Sciatic nerve (tissue), 2 donors: ENCODE measurements around the gene TP53INP2. TPM values are rescaled to one million over a fixed set of nuclear protein-coding genes. Genes with fewer than 3 reads are reported as not detected.
"Not testable (repeated sequence)": the region's sequence is repeated elsewhere in the genome, so short reads cannot be mapped to it uniquely, and the experiment has no call there.

ENCODE experiments used
- ATAC-seq: fragments of 200-7000 bp; cut with Tn5 transposase; one replicate; pipeline ENCODE4 v1.9.1; 2020; ENCODE audit warnings: mild to moderate bottlenecking, moderate library complexity
- DNase-seq: peaks from one replicate; pipeline ENCODE4 v3.0.0-alpha.2; 2020; ENCODE audit warnings: low spot score
- intact Hi-C: fragments of 100-400 bp; cut with DNase I; formaldehyde crosslinking; loops from one replicate; pipeline ENCODE4 v1.14.2; 2022
- total RNA-seq: library from RNA; stranded (reverse); fragmentation: NEBNext Ultra II Directional; extraction: Animal tissue kit (Norgen Biotek cat#: 25700); gene quantifications from one replicate; pipeline ENCODE4 v1.2.1, GENCODE V29; 2021
- donor health status: DM: no; HTN: no; CAD: no.
- donor health status: DM: no; HTN: no; CAD: no.

Gene TP53INP2
- total RNA-seq, 1 donor from 2014 or later, result 36.9 TPM

DNA sequence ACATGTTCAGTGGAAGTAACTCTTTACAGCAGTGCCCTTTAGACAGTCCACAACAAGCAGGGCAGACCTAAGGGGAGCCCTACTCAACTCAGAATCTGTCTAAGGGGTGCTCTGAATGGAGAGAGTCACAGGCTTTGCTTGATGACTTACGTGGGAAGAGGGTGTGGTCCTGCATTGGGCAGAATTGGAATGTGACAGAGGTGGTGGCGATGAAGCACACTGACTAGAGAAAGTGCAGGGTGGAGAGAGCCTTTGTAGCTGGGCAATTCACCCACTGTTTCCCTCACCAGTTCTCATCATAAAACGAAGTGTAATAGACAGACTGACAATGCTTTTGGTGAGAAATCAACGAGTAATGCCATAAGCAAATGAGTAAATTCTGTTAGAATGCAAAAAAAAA lies 11.2 kb downstream of the TP53INP2 start:
- DNase-seq (no peak), ATAC-seq (no peak)
- intact Hi-C loops, result loop anchor here (10.0 kb wide), 1 partner anchor 401 kb away; no protein-coding TSS in a partner anchor

DNA sequence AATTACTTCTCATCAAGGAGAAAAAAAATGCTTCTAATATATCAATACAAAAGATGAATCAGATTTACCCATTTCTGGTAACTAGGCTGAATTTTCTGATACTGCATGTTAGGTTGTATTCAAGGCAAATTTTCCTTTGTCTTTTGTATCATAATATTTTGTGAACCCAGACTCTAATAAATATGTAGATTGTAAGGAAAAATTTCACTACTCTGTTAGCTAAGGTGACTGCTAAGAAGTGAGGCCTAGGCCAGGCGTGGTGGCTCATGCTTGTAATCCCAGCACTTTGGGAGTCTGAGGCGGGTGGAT lies 12.7 kb downstream of the TP53INP2 start:
- DNase-seq (peak; percentile 28), ATAC-seq (no peak)
- intact Hi-C loops, result loop anchor here (10.0 kb wide), 1 partner anchor 402 kb away; no protein-coding TSS in a partner anchor

DNA sequence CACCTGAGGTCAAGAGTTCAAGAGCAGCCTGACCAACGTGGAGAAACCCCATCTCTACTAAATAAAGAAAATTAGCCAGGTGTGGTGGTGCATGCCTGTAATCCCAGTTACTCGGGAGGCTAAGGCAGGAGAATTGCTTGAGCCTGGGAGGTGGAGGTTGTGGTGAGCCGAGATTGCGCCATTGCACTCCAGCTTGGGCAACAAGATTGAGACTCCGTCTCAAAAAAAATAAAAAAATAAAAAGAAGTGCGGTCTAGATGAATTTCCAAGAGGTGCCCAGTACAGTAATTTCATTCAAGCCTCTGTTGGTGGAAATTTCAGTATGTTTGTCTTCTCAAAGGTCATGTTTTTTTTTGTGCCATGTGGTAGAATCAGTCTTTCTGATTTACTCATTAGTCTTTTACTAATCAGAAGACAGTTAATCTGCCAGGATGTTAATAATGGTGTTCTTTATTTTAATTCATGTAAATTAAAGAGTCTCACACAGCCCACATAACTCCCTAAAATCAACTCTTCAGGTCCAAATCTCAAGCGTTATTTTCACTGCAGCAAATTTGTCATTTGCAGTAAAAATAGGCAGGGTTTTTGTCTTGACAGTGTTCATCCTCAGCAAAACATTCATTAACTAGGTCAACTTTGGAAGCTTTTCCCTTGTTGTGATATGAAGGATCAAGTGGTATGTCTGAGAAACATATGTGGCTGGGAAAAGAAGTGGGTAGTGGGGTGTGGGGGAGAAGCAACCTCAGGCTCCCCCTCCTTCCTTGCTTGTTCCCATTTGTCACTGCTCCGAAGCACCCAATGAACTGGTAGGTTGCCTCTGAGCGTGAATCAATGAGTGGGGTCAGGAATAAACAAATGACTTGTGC lies 13.3 kb downstream of the TP53INP2 start:
- DNase-seq (peak; percentile 3), ATAC-seq (no peak)
- intact Hi-C loops, result loop anchor here (10.0 kb wide), 1 partner anchor 403 kb away; no protein-coding TSS in a partner anchor

DNA sequence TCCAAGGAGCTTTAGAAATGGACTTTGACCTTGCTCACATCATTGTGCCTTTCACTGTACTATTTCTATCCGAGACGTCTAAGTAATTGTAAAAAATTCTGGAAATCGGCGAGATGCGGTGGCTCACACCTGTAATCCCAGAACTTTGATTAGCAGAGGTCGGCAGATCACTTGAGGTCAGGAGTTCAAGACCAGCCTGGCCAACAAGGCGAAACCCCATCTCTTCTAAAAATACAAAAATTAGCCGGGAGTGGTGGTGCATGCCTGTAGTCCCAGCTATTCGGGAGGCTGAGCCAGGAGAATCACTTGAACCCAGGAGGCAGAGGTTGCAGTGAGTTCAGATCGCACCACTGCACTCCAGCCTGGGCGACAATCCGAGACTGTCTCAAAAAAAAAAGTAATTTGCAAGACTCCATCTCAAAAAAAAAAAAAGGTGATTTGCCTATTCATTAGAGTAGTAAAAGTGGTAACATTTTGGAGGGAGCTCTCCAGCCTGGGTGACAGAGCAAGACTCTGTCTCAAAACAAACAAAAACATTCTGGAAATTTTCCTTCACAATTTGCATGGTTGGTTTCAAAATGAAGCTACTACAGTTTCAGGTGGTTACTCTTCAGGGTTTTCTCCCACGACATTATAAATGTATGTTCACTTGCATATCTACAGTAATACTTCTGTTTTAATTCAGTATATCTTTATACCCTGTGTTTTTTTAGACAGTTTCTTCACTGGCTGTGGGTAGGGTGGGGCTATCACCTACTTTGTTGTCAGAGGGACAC lies 15.3 kb downstream of the TP53INP2 start:
- intact Hi-C loops, result loop anchor here (10.0 kb wide), 1 partner anchor 405 kb away; no protein-coding TSS in a partner anchor
- not testable (repeated sequence) for DNase-seq, ATAC-seq

DNA sequence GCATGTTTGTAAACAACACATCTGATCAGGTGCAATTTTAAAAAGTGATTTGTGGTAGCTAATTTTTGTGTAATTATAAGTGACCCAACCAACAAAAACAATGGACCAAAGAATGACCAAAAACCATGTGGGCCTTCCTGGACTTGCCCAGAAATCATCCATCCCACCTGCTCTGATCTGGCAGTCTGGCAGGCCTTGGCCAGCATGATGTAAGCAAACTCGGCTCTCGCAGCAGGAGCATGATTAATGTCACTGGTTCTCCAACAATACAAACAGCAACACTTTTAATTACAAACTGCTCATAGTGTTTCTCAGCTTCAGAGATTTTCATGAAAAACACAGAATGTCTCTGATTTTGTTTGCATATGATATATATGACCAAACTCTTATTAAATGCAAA lies 16.1 kb downstream of the TP53INP2 start:
- no peak for ATAC-seq
- DNase-seq, result no peak
- intact Hi-C loops, result no loop called here

DNA sequence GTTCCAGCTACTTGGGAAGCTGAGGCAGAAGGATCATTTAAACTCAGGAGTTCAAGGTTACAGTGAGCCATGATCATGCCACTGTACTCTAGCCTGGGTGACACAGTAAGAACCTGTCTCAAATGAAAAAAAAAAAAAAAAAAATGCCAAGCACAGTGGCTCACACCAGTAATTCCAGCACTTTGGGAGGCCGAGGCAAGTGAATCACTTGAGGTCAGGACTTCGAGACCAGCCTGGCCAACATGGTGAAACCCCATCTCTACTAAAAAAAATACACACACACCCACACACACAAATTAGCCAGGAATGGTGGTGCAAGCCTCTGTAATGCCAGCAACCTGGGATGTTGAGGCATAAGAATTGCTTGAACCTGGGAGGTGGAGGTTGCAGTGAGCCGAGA lies 18.4 kb downstream of the TP53INP2 start:
- ATAC-seq, DNase-seq, intact Hi-C loops: not testable (repeated sequence)

DNA sequence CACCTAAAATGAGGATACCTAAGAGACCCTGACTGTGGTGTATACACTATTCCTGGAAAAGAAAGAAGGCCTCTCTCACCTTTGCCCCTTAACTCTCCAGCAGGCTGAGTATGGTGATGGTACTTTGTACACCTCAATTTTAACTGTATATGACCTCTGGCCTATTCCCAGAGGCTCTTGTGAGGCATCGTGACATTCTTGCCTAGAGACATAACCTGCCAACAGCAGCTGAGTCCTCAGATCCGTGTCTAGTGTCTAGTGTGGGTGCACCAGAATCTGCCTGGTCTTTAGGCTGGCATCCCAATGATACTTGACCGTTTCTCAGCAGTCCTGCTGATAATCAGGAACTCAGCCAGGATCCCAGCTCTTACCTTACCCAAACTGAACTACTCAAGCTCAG lies 20.0 kb downstream of the TP53INP2 start:
- DNase-seq (no peak), ATAC-seq (no peak)
- intact Hi-C loops, result no loop called here

DNA sequence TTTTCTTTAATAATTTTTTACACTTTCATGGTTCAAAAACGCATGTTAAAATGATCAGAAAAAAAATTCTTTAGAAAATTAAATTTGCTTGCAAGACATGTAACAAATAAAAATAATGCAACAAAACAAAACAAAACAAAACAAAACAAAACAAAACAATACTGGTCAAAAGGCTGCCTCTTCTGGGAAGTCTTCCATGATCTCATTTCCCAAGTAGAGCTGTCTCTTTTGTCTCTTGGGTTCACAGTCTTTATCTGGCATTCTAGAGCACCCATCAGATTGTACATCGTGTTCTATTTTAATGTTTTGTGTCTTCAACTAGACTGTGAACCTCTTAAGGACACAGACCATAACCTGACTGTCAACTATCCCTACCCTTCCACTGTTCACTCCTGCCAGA lies 25.3 kb downstream of the TP53INP2 start:
- ATAC-seq (no peak), DNase-seq (no peak)
- intact Hi-C loops, result no loop called here

DNA sequence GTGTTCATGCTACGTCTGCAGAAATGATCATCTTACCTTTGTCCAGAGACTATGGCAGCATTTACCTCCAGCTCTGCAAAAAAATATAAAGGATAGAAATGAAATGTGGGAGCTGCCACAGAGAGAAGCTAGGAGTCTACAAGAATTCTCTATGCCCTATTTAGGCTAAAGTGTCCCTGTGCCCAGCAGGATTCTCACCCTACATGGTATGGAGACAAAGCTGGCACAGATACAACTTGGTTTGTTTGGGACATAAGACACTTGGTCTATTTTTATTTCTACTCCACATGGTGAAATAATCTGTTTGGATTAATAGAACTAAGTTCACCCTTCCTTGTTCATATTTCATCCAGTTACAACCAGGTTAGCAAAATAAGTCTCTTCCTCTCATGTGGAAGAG lies 28.4 kb downstream of the TP53INP2 start:
- no peak for ATAC-seq
- intact Hi-C loops, result no loop called here
- no peak for DNase-seq

DNA sequence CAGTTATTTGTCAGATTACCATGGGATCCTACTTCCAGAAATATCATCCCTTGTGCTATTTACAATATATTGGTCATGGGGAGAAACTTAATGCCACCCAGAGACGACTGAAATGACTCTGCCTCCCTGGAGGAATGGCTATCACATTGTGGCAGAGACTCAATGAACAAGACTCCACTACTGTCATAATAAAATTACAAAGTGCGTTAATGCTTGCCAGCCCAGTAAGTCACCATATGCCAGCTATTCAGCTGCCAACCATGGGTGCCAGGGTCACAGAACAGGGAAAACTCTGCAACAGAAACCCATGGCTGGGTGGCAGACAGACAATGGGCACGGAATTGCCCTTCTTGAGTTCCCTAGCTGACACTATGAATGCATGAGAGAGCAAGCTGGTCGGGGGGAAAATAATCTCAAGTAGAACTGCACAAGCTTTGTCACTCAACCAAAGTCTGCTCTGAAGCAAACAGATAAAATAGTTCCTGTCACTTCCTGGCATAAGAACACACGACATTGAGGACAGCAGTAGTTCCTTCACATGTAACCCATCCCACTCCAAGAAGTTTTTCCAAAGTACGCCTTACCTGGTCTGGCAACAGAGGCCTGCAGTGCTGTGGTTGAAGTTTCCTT lies 32.1 kb downstream of the TP53INP2 start:
- intact Hi-C loops, result no loop called here
- no peak for DNase-seq
- ATAC-seq, result no peak

DNA sequence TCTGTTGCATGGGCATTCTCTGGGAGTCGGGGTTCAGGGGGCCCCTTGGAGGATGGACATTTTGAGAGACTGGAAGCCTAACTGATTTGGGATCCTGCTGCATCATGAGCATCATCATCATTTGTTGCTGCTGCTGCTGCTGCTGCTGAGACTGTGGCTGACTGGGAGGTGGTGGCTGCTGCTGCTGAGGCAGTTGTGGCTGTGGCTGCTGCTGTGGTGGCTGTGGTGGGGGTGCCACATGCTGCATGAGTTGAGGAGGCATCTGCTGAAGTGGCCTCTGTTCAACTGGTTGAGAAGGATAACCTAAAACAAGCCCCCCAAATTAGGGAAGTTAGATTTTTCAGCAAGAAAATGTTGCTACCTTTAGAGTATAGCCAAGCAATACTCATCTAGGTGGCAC lies 38.9 kb downstream of the TP53INP2 start:
- no peak for ATAC-seq
- DNase-seq, result no peak
- intact Hi-C loops, result no loop called here

DNA sequence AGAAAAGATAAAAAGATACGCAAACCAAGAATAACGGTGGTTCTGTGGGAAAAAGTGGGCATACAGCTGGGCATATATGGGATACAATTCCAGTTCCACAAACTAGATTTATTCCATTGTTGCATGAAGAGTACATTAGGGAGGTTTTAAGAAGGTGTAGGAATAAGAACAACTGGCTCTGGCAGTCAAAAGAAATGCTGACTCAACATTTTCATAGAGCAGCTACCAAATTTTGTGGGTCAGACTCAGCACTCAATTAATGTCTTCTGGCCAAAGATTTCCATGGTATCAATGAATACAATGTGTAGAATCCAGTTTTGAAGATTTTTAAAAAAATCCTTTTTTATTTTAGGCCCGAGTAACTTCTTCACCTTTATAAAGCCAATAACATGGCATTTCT lies 40.2 kb downstream of the TP53INP2 start:
- no peak for DNase-seq
- intact Hi-C loops, result no loop called here

DNA sequence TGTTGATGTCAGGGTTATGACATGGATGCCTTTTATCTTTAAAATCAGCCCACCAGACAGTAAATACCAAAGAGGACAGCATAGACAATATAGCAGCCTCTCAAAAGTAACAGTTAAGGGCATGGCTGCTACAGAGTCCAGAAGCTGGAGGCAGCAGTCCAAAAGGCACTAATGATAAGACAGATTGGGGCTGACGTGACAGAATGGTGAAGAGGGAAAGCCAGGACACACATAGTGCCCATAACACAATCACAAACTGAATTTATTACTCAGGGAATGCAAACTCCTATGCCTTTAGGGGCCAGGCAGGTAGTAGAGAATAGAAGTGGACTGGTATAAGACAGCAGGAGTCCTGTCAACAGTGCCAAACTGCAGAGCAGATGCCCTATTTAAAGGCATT lies 40.7 kb downstream of the TP53INP2 start:
- intact Hi-C loops, result no loop called here
- no peak for DNase-seq
- ATAC-seq, result no peak

More for the DNA sequence above, 40.2 kb downstream of the TP53INP2 start:
- ATAC-seq, result no peak

DNA sequence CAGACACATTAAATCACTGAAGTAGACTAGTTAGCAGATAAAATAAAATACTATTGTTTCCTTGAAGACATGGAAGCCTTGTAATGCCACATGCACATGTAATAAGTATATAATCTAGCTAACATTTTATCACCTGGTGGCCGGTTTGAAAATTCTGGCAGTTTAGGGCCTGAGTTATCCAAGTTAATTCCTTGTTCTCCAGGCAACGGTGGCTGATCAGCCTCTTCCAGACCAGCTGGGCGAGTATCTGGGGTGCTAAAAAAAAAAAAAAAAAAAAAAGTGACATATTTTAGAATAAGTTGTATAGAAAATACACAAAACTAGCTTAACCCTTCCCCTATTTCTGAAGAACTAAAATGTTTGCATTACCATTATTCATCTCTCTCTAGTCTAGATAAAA lies 42.5 kb downstream of the TP53INP2 start:
- intact Hi-C loops, result no loop called here
- ATAC-seq (no peak), DNase-seq (no peak)

DNA sequence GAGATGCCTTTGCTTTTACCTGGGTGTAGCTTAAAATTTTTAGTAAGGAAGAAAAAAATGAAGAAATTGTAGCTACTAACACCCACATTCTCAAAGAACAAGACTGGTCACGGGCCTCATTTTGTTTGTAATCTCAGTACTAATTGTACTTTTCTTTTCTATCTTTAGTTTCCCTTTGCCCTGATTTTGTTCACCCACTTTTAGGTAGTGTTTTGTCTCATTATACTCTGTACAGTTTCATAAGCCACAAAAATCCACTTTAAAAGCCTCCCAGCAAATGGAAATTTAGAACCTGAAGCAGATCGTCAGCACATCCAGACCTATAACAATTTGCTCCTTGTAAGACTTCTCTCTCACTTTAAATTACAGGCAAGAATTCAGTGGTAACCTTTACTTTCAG lies 43.3 kb downstream of the TP53INP2 start:
- intact Hi-C loops, result no loop called here
- DNase-seq (no peak), ATAC-seq (no peak)

DNA sequence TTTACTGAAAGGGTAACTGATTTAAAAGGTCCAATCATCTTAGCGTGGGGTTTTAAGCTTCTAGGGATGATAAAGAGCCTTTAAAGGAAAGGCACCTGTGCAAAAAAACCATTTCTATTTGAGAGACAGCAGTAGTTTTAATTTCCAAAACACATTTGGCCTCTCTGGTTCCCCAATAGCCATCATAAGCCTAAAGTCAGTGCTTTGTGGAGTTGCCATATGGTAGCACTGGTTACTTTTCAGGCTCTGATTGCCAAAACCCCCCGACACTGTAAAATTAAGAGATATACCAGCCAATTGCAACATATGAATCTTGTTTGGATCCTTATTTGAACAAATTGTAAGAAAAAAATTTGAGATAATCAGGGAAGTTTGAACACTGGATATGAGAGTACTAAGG lies 44.6 kb downstream of the TP53INP2 start:
- intact Hi-C loops, result no loop called here
- no peak for DNase-seq
- no peak for ATAC-seq

DNA sequence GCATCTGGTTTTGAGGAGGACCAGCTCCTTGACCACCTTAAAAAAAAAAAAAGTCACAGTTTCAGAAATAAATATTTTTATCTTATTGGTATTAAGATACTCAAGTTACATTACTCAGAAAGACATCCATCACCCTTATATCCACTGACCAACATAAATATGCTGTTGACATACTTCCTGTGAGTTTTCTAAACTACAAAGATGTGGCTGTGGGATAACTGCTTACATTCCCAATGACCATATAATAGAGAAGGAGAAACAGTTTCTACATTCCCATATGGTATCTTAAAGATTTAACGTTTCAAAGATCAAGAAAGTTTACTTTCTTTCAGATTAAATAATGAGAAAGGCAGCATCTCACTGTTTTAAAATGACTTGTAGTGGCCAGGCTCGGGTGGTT lies 46.3 kb downstream of the TP53INP2 start:
- DNase-seq (no peak), ATAC-seq (no peak)
- intact Hi-C loops, result no loop called here

DNA sequence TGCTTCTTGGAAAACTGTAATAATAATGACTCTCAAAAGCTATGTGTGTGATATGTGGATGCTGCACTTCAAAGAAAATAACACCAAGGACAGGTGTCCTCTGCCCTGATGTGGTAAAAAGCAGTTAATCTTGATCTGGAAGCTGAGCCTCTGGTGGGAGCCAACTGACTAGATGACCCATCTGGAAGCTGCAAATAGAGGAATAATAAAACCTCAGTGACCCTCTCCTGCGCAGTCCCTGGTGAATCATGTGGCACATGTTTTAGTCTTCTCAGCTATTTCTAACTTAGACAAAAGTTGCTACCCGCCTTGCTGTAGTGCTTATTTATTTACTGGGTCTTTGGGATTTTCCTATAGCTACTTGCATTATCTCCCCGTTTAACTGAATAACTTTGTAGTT lies 47.3 kb downstream of the TP53INP2 start:
- ATAC-seq, result no peak
- intact Hi-C loops, result no loop called here
- no peak for DNase-seq

DNA sequence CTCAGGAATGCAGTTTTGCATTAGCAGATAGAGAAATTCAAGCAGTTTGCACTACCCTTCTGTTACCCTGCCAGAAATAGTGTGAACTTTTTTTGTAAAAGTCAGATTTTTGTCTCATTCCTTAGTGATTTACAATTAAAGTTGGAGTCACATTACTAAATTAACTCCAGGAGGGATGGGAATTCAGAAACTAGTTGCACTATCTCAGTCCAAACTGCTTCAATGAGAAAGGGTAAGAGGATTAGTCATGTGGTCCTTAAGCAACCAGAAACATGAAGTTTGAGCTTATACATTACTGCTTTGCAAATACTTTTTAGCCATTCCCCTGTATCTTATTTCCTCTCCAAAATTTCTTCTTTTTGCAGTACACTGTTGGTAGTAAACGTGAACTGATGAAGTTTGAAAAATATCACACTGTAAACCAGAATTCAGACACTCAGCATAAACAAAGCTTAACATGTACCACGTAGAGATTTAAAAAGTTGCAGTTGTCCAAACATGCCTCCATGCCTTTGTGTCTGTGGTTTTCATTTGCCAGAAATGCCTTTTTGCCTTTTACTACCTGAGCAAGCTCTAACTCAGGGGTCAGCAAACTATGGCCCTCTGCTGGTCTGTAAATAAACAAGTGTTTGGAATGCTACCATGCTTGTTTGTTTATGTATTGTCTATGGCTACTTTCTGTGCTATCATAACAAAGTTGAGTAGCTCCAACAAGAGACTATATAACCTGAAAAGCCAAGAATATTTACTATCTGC lies 49.7 kb downstream of the TP53INP2 start:
- no peak for ATAC-seq
- no peak for DNase-seq
- intact Hi-C loops, result no loop called here
